ENCODE measurements around the gene PRPF18. TPM values are rescaled to one million over a fixed set of nuclear protein-coding genes. Genes with fewer than 3 reads are reported as not detected.

Gene PRPF18
- total RNA-seq, result 42.6 and 45.4 TPM in 2 replicates

GRCh38 chr10:13586676-13587355 lies at the start of gene PRPF18:
Gene PRPF18 (plus strand): TSS chr10:13586965. CDS start chr10:13587087, 122 bp downstream.

Other genes with a start within 250 kb of the PRPF18 start
- 34.8 and 40.4 TPM in 2 replicates for gene SEPHS1, start 238.7 kb upstream of the PRPF18 start, total RNA-seq
- 5.8 and 7.8 TPM in 2 replicates for gene BEND7, start 58.0 kb upstream of the PRPF18 start, total RNA-seq

All from epithelial cell of umbilical artery (primary cell).